IMR-90 (cell line): ENCODE measurements around the gene SEC24B. TPM values are rescaled to one million over a fixed set of nuclear protein-coding genes. Genes with fewer than 3 reads are reported as not detected.
A peak's percentile ranks its signal among the peaks of the same experiment; 100 is the strongest.

Experiments used
- ATAC-seq: fragments of 200-7000 bp; cut with Tn5 transposase; 2 replicates; pipeline ENCODE4 v1.9.1; 2020; ENCODE audit warnings: low read depth, mild to moderate bottlenecking, moderate library complexity
- BruUV-seq: library from RNA; stranded (reverse); fragments of 400-500 nt; replicated peaks from 2 replicates; lab custom pipeline; 2021; lab: Mats Ljungman, UMichigan
- CTCF ChIA-PET: fragments of 300-600 bp; formaldehyde crosslinking; extraction: SDS; loops from one replicate; lab custom pipeline; 2021; ENCODE audit warnings: antibody characterized with exemption; lab: Yijun Ruan, JAX
- POLR2A ChIA-PET: fragments of 300-600 bp; sonication (Branson Sonifier 250); formaldehyde crosslinking; loops from one replicate; lab custom pipeline; 2022; ENCODE audit warnings: antibody characterized with exemption; ENCODE audit not compliant: unreplicated experiment; lab: Charles Lee
- DNase-seq: peaks from one replicate; pipeline ENCODE4 v3.0.0; 2013
- H2AFZ ChIP-seq: replicated peaks from 2 replicates; pipeline ENCODE3; 2013; ENCODE audit warnings: low read length, mild to moderate bottlenecking; ENCODE audit not compliant: poor library complexity
- H2AK5ac ChIP-seq: 2 replicates; pipeline ENCODE4 v1.6.1; 2013; ENCODE audit warnings: low read depth, low read length, inconsistent platforms
- H2AK9ac ChIP-seq: replicated peaks from 2 replicates; pipeline ENCODE3; 2013; ENCODE audit warnings: mild to moderate bottlenecking, low read depth, low read length, moderate library complexity; ENCODE audit not compliant: poor library complexity
- H2BK120ac ChIP-seq: 2 replicates; pipeline ENCODE4 v1.6.1; 2013; ENCODE audit warnings: low read depth, low read length, inconsistent platforms
- H2BK15ac ChIP-seq: 3 replicates; pipeline ENCODE4 v1.6.1; 2013; ENCODE audit warnings: low read depth, low read length, inconsistent platforms
- H2BK20ac ChIP-seq: 2 replicates; pipeline ENCODE4 v1.6.1; 2013; ENCODE audit warnings: low read depth, mild to moderate bottlenecking, inconsistent platforms, low read length, moderate library complexity
- H2BK5ac ChIP-seq: 2 replicates; pipeline ENCODE4 v1.6.1; 2013; ENCODE audit warnings: mild to moderate bottlenecking, low read depth, low read length, inconsistent platforms; ENCODE audit not compliant: poor library complexity, severe bottlenecking
- H3K14ac ChIP-seq: replicated peaks from 2 replicates; pipeline ENCODE4 v1.6.1; 2013; ENCODE audit warnings: low read depth, low read length, inconsistent platforms
- H3K18ac ChIP-seq: 2 replicates; pipeline ENCODE4 v1.6.1; 2013; ENCODE audit warnings: low read depth, low read length, control low read depth
- H3K23ac ChIP-seq: 2 replicates; pipeline ENCODE4 v1.6.1; 2013; ENCODE audit warnings: low read depth, low read length, inconsistent platforms
- H3K27ac ChIP-seq: 2 replicates; pipeline ENCODE4 v1.5.1; 2013; ENCODE audit warnings: mild to moderate bottlenecking, control low read depth, low read length; ENCODE audit not compliant: insufficient read depth
- H3K27me3 ChIP-seq: 2 replicates; pipeline ENCODE4 v1.6.1; 2013; ENCODE audit warnings: low read length; ENCODE audit not compliant: control insufficient read depth, insufficient read depth
- H3K36me3 ChIP-seq: 2 replicates; pipeline ENCODE4 v1.6.1; 2013; ENCODE audit warnings: low read length, mixed read lengths; ENCODE audit not compliant: control insufficient read depth, insufficient read depth
- H3K4ac ChIP-seq: 2 replicates; pipeline ENCODE4 v1.6.1; 2013; ENCODE audit warnings: low read depth, low read length, inconsistent platforms
- H3K4me1 ChIP-seq: 2 replicates; pipeline ENCODE4 v1.6.1; 2013; ENCODE audit warnings: low read length, mixed read lengths; ENCODE audit not compliant: control insufficient read depth, insufficient read depth
- H3K4me2 ChIP-seq: 2 replicates; pipeline ENCODE4 v1.6.1; 2013; ENCODE audit warnings: low read depth, mild to moderate bottlenecking, control low read depth, low read length, moderate library complexity
- H3K4me3 ChIP-seq: 2 replicates; pipeline ENCODE4 v1.5.1; 2013; ENCODE audit warnings: low read depth, mild to moderate bottlenecking, control low read depth, low read length, moderate library complexity; ENCODE audit not compliant: insufficient read depth
- H3K56ac ChIP-seq: 2 replicates; pipeline ENCODE4 v1.6.1; 2013; ENCODE audit warnings: low read length, inconsistent platforms; ENCODE audit not compliant: insufficient read depth; ENCODE audit errors: extremely low read depth
- H3K79me1 ChIP-seq, 2 experiments: 2 replicates each; pipeline ENCODE4 v1.6.1; 2013; ENCODE audit warnings: low read length in 2 of 2, inconsistent platforms in 1 of 2, low read depth in 1 of 2
- H3K9ac ChIP-seq: 2 replicates; pipeline ENCODE4 v1.6.1; 2013; ENCODE audit warnings: low read depth, low read length, control low read depth
- H3K9me1 ChIP-seq: 2 replicates; pipeline ENCODE4 v1.6.1; 2013; ENCODE audit warnings: low read length, inconsistent platforms; ENCODE audit not compliant: insufficient read depth
- H3K9me3 ChIP-seq: 2 replicates; pipeline ENCODE4 v1.6.1; 2013; ENCODE audit warnings: low read length; ENCODE audit not compliant: control insufficient read depth, insufficient read depth
- H4K20me1 ChIP-seq: 2 replicates; pipeline ENCODE4 v1.6.1; 2013; ENCODE audit warnings: low read length, inconsistent platforms; ENCODE audit not compliant: insufficient read depth
- H4K5ac ChIP-seq: 2 replicates; pipeline ENCODE4 v1.6.1; 2013; ENCODE audit warnings: mild to moderate bottlenecking, low read depth, low read length, control low read depth
- H4K8ac ChIP-seq, 2 experiments: 2 replicates each; pipeline ENCODE4 v1.6.1; 2013; ENCODE audit warnings: low read depth in 2 of 2, low read length in 2 of 2, control low read depth in 1 of 2, inconsistent platforms in 1 of 2
- H4K91ac ChIP-seq: 2 replicates; pipeline ENCODE4 v1.6.1; 2013; ENCODE audit warnings: low read depth, low read length, inconsistent platforms; ENCODE audit not compliant: insufficient read depth
- ELK1 ChIP-seq: fragments of 150-350 bp; IDR thresholded peaks from 2 replicates; pipeline ENCODE4 v1.6.1; 2016; ENCODE audit warnings: low read depth, mild to moderate bottlenecking, low read length, moderate library complexity, borderline replicate concordance
- FOS ChIP-seq: fragments of 150-350 bp; IDR thresholded peaks from 2 replicates; pipeline ENCODE4 v1.6.1; 2016; ENCODE audit warnings: low read depth, low read length
- NFE2L2 ChIP-seq: fragments of 150-350 bp; IDR thresholded peaks from 2 replicates; pipeline ENCODE4 v1.6.1; 2016; ENCODE audit warnings: low read depth, mild to moderate bottlenecking, low read length
- POLR2A ChIP-seq: IDR thresholded peaks from 2 replicates; pipeline ENCODE4 v1.6.1; 2012; ENCODE audit warnings: mild to moderate bottlenecking, low read depth, low read length
- SMC3 ChIP-seq: fragments of 150-350 bp; IDR thresholded peaks from 2 replicates; pipeline ENCODE4 v1.6.1; 2016; ENCODE audit warnings: low read depth, mild to moderate bottlenecking, antibody characterized with exemption, low read length, moderate library complexity
- WGBS, 2 experiments: methylation state at CpG; one replicate each; pipeline versions ENCODE4 v1.1.5 to v1.1.7; 2013; ENCODE audit warnings: missing lambda C conversion rate in 2 of 2; ENCODE audit not compliant: insufficient read length in 1 of 2; ENCODE audit errors: extremely low coverage in 2 of 2; 5-methylcytosine and 5-hydroxymethylcytosine counted together
- dilution Hi-C: fragments of 300-500 bp; cut with HindIII; formaldehyde crosslinking; loops from one replicate; pipeline ENCODE4 v1.14.3; 2018; ENCODE audit warnings: low sequenced_read_pairs; ENCODE audit not compliant: unreplicated experiment
- in situ Hi-C: fragments of 300-500 bp; cut with MboI; formaldehyde crosslinking; loops from 3 replicates; pipeline ENCODE4 v1.14.3; 2019; ENCODE audit warnings: low sequenced_read_pairs, inconsistent platforms, mixed read lengths
- intact Hi-C: fragments of 100-400 bp; cut with micrococcal nuclease; formaldehyde crosslinking; loops from 2 replicates; pipeline ENCODE4 v1.10.0; 2022
- microRNA-seq, 2 experiments: library from miRNA; stranded (forward) in 1 of 2; unstranded in 1 of 2; fragments of 10-50 nt in 1 of 2; fragments of <30 nt in 1 of 2; gene quantifications in 1 of 2; microRNA quantifications in 1 of 2; one replicate each; pipeline versions ENCODE3 to v1.1.0; 2013 to 2020; ENCODE audit not compliant: insufficient read depth in 1 of 2, insufficient read length in 1 of 2, unreplicated experiment in 1 of 2
- polyA plus RNA-seq, 3 experiments: library from polyadenylated mRNA; depleted of rRNA; stranded (reverse); fragments of >200 nt; gene quantifications; 2 replicates each; pipeline ENCODE4 v1.2.3, GENCODE V29; 2012; ENCODE audit warnings: low replicate concordance in 1 of 3
- small RNA-seq, 5 experiments: library from RNA; depleted of rRNA; stranded (forward); fragments of <200 nt; gene quantifications; one replicate each; pipeline ENCODE3, GENCODE V24; 2012
- total RNA-seq: library from RNA; depleted of rRNA; stranded (reverse); fragments of >200 nt; gene quantifications from 2 replicates; pipeline ENCODE4 v1.2.3, GENCODE V29; 2012; rRNA removed
- TF ChIP-seq, protein P1 (sequence below): conservative IDR thresholded peaks from 2 replicates; pipeline ENCODE4 v1.5.1; 2012; ENCODE audit warnings: mild to moderate bottlenecking, low read depth, low read length, improper control_type of control experiment

The SEC24B gene
- total and polyA plus RNA-seq, 2 of the 4 experiments (the other 2 are of a cell fraction): 19.0 to 27.4 TPM

DNA sequence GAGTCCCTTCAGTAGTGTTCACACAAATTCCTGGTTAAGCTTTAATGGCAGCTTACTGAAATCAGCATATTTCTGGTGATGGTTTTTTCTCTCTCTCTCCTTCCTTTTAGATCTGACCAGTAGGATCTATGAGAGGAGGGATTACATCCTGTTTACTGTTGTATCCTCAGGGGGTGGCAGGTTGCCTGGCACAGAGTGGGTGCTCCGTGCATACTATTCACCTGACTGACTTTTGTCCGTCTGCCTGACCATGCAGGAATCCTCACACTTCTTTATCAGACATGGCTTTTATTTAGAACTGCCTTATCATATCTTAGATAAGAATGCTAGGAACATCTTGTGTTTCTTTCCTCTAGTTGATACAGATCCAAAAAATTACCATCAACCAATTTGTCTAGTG lies 156.0 kb downstream of the SEC24B start:
- H3K4me3 ChIP-seq: no peak overlapping the region
- no peaks in the 10 kb centered on the region for H4K20me1 ChIP-seq
- no CpG with 5 or more reads among the region's 2 CpGs for WGBS, 2 experiments
- H3K23ac ChIP-seq: peak overlapping the region; percentile 75; the same call in 1 of the 2 replicates
- dilution Hi-C loops: no loop called here
- ATAC-seq (peak; percentile 42), DNase-seq (peak; percentile 2)
- H3K14ac ChIP-seq: no peak overlapping the region
- peaks cover 1% of the 10 kb centered on the region; the same call in 1 of the 2 replicates for H3K4me1 ChIP-seq
- no peak overlapping the region for H3K18ac ChIP-seq
- peaks cover 2 to 4% of the 10 kb centered on the region in 2 experiments; a peak in 2 of 4 replicates for H3K79me1 ChIP-seq
- in situ Hi-C loops: no loop called here
- peak overlapping the region; percentile 33; the same call in 1 of the 2 replicates for H3K4me2 ChIP-seq
- CTCF ChIA-PET: no interaction called here
- peak overlapping the region; percentile 63 for H2AFZ ChIP-seq
- H2BK5ac ChIP-seq: no peak overlapping the region
- intact Hi-C loops: no loop called here
- no TSS peak for BruUV-seq
- H2BK120ac ChIP-seq: no peak overlapping the region; the same call in 1 of the 2 replicates
- no peak overlapping the region; the same call in 2 of the 3 replicates for H2BK15ac ChIP-seq
- POLR2A ChIA-PET: no interaction called here
- H4K5ac ChIP-seq: no peak overlapping the region
- no peaks in the 10 kb centered on the region for H3K27me3 ChIP-seq
- H2AK5ac ChIP-seq: no peak overlapping the region
- no peaks in the 10 kb centered on the region for H3K9me3 ChIP-seq
- no peaks in the 10 kb centered on the region for H3K36me3 ChIP-seq
- H3K9ac ChIP-seq: no peak overlapping the region
- no peak overlapping the region for H2AK9ac ChIP-seq
- no peak overlapping the region for H3K4ac ChIP-seq
- no peak overlapping the region for H4K91ac ChIP-seq
- H3K9me1 ChIP-seq: no peaks in the 10 kb centered on the region
- no peak overlapping the region for H3K27ac ChIP-seq
- H4K8ac ChIP-seq: peak overlapping the region; percentile 56 to 72; a peak in 3 of 4 replicates
- no peak overlapping the region for H2BK20ac ChIP-seq
- no peak overlapping the region for H3K56ac ChIP-seq
- TF ChIP-seq, protein P1, sequence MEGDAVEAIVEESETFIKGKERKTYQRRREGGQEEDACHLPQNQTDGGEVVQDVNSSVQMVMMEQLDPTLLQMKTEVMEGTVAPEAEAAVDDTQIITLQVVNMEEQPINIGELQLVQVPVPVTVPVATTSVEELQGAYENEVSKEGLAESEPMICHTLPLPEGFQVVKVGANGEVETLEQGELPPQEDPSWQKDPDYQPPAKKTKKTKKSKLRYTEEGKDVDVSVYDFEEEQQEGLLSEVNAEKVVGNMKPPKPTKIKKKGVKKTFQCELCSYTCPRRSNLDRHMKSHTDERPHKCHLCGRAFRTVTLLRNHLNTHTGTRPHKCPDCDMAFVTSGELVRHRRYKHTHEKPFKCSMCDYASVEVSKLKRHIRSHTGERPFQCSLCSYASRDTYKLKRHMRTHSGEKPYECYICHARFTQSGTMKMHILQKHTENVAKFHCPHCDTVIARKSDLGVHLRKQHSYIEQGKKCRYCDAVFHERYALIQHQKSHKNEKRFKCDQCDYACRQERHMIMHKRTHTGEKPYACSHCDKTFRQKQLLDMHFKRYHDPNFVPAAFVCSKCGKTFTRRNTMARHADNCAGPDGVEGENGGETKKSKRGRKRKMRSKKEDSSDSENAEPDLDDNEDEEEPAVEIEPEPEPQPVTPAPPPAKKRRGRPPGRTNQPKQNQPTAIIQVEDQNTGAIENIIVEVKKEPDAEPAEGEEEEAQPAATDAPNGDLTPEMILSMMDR: no peak
- no peak for TF ChIP-seq SMC3
- TF ChIP-seq FOS: no peak
- TF ChIP-seq NFE2L2: no peak
- TF ChIP-seq ELK1: no peak
- TF ChIP-seq POLR2A: no peak

Small RNAs within 50 kb of the gene (microRNA-seq; reads per million reads assigned to microRNA genes)
- gene MIR576 (ENCODE audit: insufficient read depth in 1 of 2, insufficient read length in 1 of 2, unreplicated experiment in 1 of 2) (15.5 to 19.4 reads per million in 2 experiments), gene RN7SL55P (ENCODE audit: insufficient read depth, insufficient read length) (not detected)

Small RNAs within 50 kb of the gene (small RNA-seq; reads per million reads assigned to genes)
- gene MIR576 (0 to 51.9 (median 4.8) reads per million in 5 experiments), gene RN7SL55P (0 to 0.89 (median 0) reads per million in 5 experiments)

Other genes starting within 250 kb of the SEC24B start
- under 0.01 TPM in 2 replicates for gene COL25A1, start 131.2 kb upstream of the SEC24B start, total RNA-seq
- gene COL25A1, start 131.2 kb upstream of the SEC24B start, polyA plus RNA-seq (2012; rRNA removed): 0.05 TPM in 1 of 2 replicates, not detected in the other
- gene MCUB, start 126.4 kb downstream of the SEC24B start, total RNA-seq: 20.4 and 21.4 TPM in 2 replicates
- gene MCUB, start 126.4 kb downstream of the SEC24B start, polyA plus RNA-seq (2012; rRNA removed): 18.5 and 22.9 TPM in 2 replicates